Natural killer cell (primary cell): ENCODE results near the gene LRRN2. TPM values are rescaled to one million over a fixed set of nuclear protein-coding genes. Genes with fewer than 3 reads are reported as not detected.

Experiments
- ATAC-seq, 3 donors: fragments of 150-1000 bp in 2 of 3; fragments of 200-7000 bp in 1 of 3; cut with Tn5 transposase; 1 replicate in 1 of 3; 2 replicates in 2 of 3; pipeline ENCODE4 v1.10.0; 2021; ENCODE audit warnings: mild to moderate bottlenecking in 2 of 3, moderate library complexity in 2 of 3
- DNase-seq, 2 donors: peaks; one replicate each; pipeline versions ENCODE4 v3.0.0 to v3.0.0-alpha.2; 2013 to 2021; ENCODE audit warnings: mixed read lengths in 1 of 2
- H3K27ac ChIP-seq: one replicate; pipeline ENCODE4 v1.5.1; 2013; ENCODE audit warnings: mild to moderate bottlenecking, low read length
- H3K27me3 ChIP-seq: one replicate; pipeline ENCODE4 v1.6.1; 2013; ENCODE audit warnings: low read length; ENCODE audit not compliant: control insufficient read depth, insufficient read depth
- H3K36me3 ChIP-seq: one replicate; pipeline ENCODE4 v1.6.1; 2013; ENCODE audit warnings: low read length; ENCODE audit not compliant: control insufficient read depth, insufficient read depth
- H3K4me1 ChIP-seq: one replicate; pipeline ENCODE4 v1.6.1; 2013; ENCODE audit warnings: low read length; ENCODE audit not compliant: control insufficient read depth, insufficient read depth
- H3K4me3 ChIP-seq: one replicate; pipeline ENCODE4 v1.5.1; 2013; ENCODE audit warnings: low read length
- H3K9me3 ChIP-seq: one replicate; pipeline ENCODE4 v1.6.1; 2013; ENCODE audit warnings: low read length; ENCODE audit not compliant: control insufficient read depth, insufficient read depth
- H3K27ac Mint-ChIP-seq, 2 donors: one replicate each; pipeline ENCODE4 v1.8.0; 2022; ENCODE audit warnings: mild to moderate bottlenecking in 2 of 2, mixed read lengths in 2 of 2, moderate library complexity in 1 of 2
- H3K27me3 Mint-ChIP-seq, 2 donors: one replicate each; pipeline ENCODE4 v1.8.0; 2022; ENCODE audit warnings: low read depth in 2 of 2, mixed read lengths in 2 of 2
- H3K36me3 Mint-ChIP-seq: one replicate; pipeline ENCODE4 v1.8.0; 2022; ENCODE audit warnings: mixed read lengths
- H3K4me1 Mint-ChIP-seq, 2 donors: one replicate each; pipeline ENCODE4 v1.8.0; 2022; ENCODE audit warnings: mixed read lengths in 2 of 2
- H3K4me3 Mint-ChIP-seq: one replicate; pipeline ENCODE4 v1.8.0; 2022; ENCODE audit warnings: mild to moderate bottlenecking, moderate library complexity, mixed read lengths
- H3K9me3 Mint-ChIP-seq, 2 donors: one replicate each; pipeline ENCODE4 v1.8.0; 2022; ENCODE audit warnings: mixed read lengths in 2 of 2
- WGBS: methylation state at CpG from one replicate; pipeline ENCODE4 v1.1.7; 2013; ENCODE audit warnings: missing lambda C conversion rate; ENCODE audit not compliant: insufficient coverage; 5-methylcytosine and 5-hydroxymethylcytosine counted together
- intact Hi-C: fragments of 100-400 bp; cut with micrococcal nuclease; formaldehyde crosslinking; loops from one replicate; pipeline ENCODE4 v1.14.2; 2022
- total RNA-seq, 4 donors: library from RNA; stranded (reverse); fragments of 120-200 nt in 1 of 4; gene quantifications; one replicate each; pipeline versions ENCODE4 v1.2.3 to v1.2.4, GENCODE V29; 2013 to 2022
- TF ChIP-seq, protein P1 (sequence below): fragments of 200-600 bp; IDR thresholded peaks from one replicate; pipeline ENCODE4 v1.8.0; 2022; ENCODE audit warnings: antibody characterized with exemption

Gene LRRN2
- total RNA-seq, 3 donors from 2014 or later (not counting 1 experiment from before 2014, with no cell fraction given) = 0.10 to 0.27 TPM; not detected in 1

DNA sequence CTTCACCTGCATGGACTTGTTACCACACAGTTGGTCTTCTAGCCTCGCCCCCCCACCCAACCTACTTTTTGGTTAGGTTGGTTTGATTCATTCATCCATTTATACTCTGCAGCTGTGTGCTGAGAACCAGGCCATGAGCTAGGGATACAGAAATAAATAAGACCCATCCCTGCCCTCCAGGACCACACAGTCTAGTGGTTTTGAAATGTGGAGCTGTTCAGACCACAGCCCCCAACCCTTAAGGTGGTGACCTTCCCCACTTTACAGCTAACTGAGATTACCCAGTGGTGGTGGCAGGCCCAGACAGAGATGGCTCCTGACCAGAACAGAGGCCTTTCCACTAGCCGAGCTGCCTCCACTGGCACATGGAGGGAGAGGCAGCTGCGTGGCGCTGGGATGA, 37.0 kb downstream of the LRRN2 start:
- Histone ChIP-seq H3K27ac (no peak overlapping the region), H3K27me3 (no peaks in the 10 kb centered on the region), H3K36me3 (no peaks in the 10 kb centered on the region), H3K4me1 (no peaks in the 10 kb centered on the region), H3K9me3 (no peaks in the 10 kb centered on the region), H3K4me3 (no peak overlapping the region)
- ATAC-seq = no peak
- no peaks in the 10 kb centered on the region for H3K9me3 Mint-ChIP-seq
- TF ChIP-seq, protein P1, sequence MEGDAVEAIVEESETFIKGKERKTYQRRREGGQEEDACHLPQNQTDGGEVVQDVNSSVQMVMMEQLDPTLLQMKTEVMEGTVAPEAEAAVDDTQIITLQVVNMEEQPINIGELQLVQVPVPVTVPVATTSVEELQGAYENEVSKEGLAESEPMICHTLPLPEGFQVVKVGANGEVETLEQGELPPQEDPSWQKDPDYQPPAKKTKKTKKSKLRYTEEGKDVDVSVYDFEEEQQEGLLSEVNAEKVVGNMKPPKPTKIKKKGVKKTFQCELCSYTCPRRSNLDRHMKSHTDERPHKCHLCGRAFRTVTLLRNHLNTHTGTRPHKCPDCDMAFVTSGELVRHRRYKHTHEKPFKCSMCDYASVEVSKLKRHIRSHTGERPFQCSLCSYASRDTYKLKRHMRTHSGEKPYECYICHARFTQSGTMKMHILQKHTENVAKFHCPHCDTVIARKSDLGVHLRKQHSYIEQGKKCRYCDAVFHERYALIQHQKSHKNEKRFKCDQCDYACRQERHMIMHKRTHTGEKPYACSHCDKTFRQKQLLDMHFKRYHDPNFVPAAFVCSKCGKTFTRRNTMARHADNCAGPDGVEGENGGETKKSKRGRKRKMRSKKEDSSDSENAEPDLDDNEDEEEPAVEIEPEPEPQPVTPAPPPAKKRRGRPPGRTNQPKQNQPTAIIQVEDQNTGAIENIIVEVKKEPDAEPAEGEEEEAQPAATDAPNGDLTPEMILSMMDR = no peak
- 79% methylated on average over 4 of the region's 4 CpGs for WGBS
- intact Hi-C loops = no loop called here
- no peak overlapping the region for H3K4me3 Mint-ChIP-seq
- DNase-seq = no peak
- H3K4me1 Mint-ChIP-seq = peaks cover 0 to 7% of the 10 kb centered on the region in 2 donors
- H3K27ac Mint-ChIP-seq = no peak overlapping the region
- peaks cover 18 to 24% of the 10 kb centered on the region in 2 donors for H3K27me3 Mint-ChIP-seq
- H3K36me3 Mint-ChIP-seq = no peaks in the 10 kb centered on the region

DNA sequence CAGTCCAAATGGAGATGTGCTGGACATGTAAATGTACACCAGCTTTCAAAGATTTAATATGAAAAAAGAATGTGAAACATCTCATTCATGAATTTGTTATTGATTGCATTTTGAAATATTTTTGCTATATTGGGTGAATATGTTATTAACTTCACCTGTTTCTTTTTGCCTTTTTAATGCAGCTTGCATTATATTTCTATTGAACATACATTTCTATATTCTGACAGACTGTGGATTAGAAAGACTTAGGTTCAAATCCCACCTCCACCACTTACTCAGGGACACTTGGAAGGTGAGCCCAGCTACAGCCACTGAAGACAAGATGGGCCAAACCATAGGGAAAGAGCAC, 37.8 kb downstream of the LRRN2 start:
- ATAC-seq = no peak
- no peaks in the 10 kb centered on the region for H3K36me3 Mint-ChIP-seq
- Histone ChIP-seq H3K9me3 (no peaks in the 10 kb centered on the region), H3K4me3 (no peak overlapping the region), H3K27ac (no peak overlapping the region), H3K27me3 (no peaks in the 10 kb centered on the region), H3K36me3 (no peaks in the 10 kb centered on the region), H3K4me1 (no peaks in the 10 kb centered on the region)
- no peak overlapping the region for H3K4me3 Mint-ChIP-seq
- intact Hi-C loops = no loop called here
- peaks cover 18 to 24% of the 10 kb centered on the region in 2 donors for H3K27me3 Mint-ChIP-seq
- H3K27ac Mint-ChIP-seq = no peak overlapping the region
- DNase-seq = no peak
- TF ChIP-seq, protein P1 = no peak
- H3K9me3 Mint-ChIP-seq = no peaks in the 10 kb centered on the region
- peaks cover 0 to 7% of the 10 kb centered on the region in 2 donors for H3K4me1 Mint-ChIP-seq

DNA sequence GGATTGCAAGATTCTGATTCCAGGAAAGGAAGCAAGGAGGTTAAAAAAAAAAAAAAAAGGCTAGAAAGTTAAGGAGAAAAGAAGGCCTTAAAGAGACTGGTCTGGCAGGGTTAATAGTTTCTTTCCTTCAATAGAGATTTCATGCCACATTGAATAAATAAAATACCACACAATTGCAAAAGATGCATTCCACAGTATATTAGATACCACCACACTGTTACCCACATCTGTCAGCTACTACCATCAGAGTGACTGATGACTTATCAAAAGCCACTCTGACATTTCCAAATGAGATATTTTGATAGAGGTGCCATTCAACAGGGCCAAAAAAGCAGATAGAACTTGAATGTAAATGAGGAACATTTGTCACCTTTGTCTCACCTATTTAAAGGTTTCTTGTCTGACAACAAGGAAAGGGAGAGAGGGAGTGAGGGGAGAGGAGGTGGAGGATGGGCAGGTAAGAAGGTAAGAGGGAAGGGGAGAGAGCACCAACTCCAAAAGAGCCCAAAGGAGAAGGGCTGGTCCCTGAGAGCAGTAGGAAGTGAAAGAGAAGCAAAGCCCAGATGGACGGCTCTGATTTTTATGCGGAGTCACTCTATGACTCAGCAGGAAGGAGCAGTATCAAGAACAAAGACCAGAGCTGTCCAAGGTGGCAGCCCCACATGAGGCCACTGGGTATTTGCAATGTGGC, 38.3 kb downstream of the LRRN2 start:
- 3% methylated on average over 2 of the region's 2 CpGs for WGBS
- H3K4me3 ChIP-seq = no peak overlapping the region
- H3K27me3 ChIP-seq = no peaks in the 10 kb centered on the region
- H3K9me3 Mint-ChIP-seq = no peaks in the 10 kb centered on the region
- no peaks in the 10 kb centered on the region for H3K36me3 Mint-ChIP-seq
- H3K9me3 ChIP-seq = no peaks in the 10 kb centered on the region
- peaks cover 14 to 19% of the 10 kb centered on the region in 2 donors for H3K27me3 Mint-ChIP-seq
- H3K36me3 ChIP-seq = no peaks in the 10 kb centered on the region
- DNase-seq (no peak), ATAC-seq (no peak)
- intact Hi-C loops = no loop called here
- H3K27ac ChIP-seq = no peak overlapping the region
- no peak overlapping the region for H3K4me3 Mint-ChIP-seq
- no peaks in the 10 kb centered on the region for H3K4me1 ChIP-seq
- TF ChIP-seq, protein P1 = no peak
- peaks cover 0 to 7% of the 10 kb centered on the region in 2 donors for H3K4me1 Mint-ChIP-seq
- H3K27ac Mint-ChIP-seq = no peak overlapping the region

DNA sequence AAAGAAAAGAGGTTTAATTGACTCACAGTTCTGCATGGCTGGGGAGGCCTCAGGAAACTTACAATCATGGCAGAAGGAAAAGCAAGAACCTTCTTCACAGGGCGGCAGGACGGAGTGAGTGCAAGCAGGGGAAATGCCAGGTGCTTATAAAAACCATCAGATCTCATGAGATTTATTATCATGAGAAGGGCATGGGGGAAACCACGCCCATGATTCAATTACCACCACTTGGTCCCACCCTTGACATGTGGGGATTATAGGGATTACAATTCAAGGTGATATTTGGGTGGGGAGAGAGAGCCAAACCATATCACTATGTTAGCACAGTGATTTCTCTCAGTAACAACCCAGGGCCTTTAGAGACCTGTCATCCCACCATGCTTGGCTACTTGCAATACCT, 39.9 kb downstream of the LRRN2 start:
- H3K4me3 ChIP-seq = no peak overlapping the region
- no peak overlapping the region for H3K4me3 Mint-ChIP-seq
- H3K9me3 ChIP-seq = no peaks in the 10 kb centered on the region
- peaks cover 11% of the 10 kb centered on the region in 2 donors for H3K27me3 Mint-ChIP-seq
- H3K27ac ChIP-seq = no peak overlapping the region
- 83% methylated on average over 2 of the region's 3 CpGs for WGBS
- H3K36me3 Mint-ChIP-seq = no peaks in the 10 kb centered on the region
- no peaks in the 10 kb centered on the region for H3K27me3 ChIP-seq
- TF ChIP-seq, protein P1 = no peak
- DNase-seq = no peak
- H3K4me1 Mint-ChIP-seq = peaks cover 0 to 7% of the 10 kb centered on the region in 2 donors
- no peaks in the 10 kb centered on the region for H3K4me1 ChIP-seq
- H3K9me3 Mint-ChIP-seq = no peaks in the 10 kb centered on the region
- no peaks in the 10 kb centered on the region for H3K36me3 ChIP-seq
- ATAC-seq = no peak
- intact Hi-C loops = no loop called here
- H3K27ac Mint-ChIP-seq = no peak overlapping the region
